Peyer's patch (tissue), 4 donors: ENCODE data around the gene MSI2. TPM values are rescaled to one million over a fixed set of nuclear protein-coding genes. Genes with fewer than 3 reads are reported as not detected.

ENCODE experiments used
- DNase-seq, 3 donors: peaks; one replicate each; pipeline ENCODE4 v3.0.0-alpha.2; 2017 to 2019
- H3K27ac ChIP-seq, 4 donors: fragments of 200-600 bp; sonication (generic); one replicate each; pipeline ENCODE4 v1.5.1; 2016 to 2019
- H3K27me3 ChIP-seq, 2 donors: fragments of 200-600 bp; sonication (generic); one replicate each; pipeline ENCODE4 v1.5.1; 2019
- H3K36me3 ChIP-seq, 3 donors: fragments of 200-600 bp; sonication (generic); one replicate each; pipeline ENCODE4 v1.5.1; 2016 to 2019
- H3K4me1 ChIP-seq, 4 donors: fragments of 200-600 bp; sonication (generic); one replicate each; pipeline ENCODE4 v1.5.1; 2016 to 2019
- H3K4me3 ChIP-seq, 4 donors: fragments of 200-600 bp; sonication (generic); 1 replicate in 3 of 4; 2 replicates in 1 of 4; pipeline ENCODE4 v1.5.1; 2016 to 2019; ENCODE audit warnings: mild to moderate bottlenecking in 1 of 4
- H3K9me3 ChIP-seq, 4 donors: fragments of 200-600 bp; sonication (generic); one replicate each; pipeline ENCODE4 v1.5.1; 2016 to 2019; ENCODE audit warnings: mild to moderate bottlenecking in 1 of 4
- CTCF ChIP-seq, 6 experiments: fragments of 450-650 bp in 4 of 6; fragments of 200-600 bp in 2 of 6; sonication (generic) in 1 of 6; IDR thresholded peaks; one replicate each; pipeline ENCODE4 v1.5.1; 2017 to 2019; ENCODE audit warnings: antibody characterized with exemption in 6 of 6, mild to moderate bottlenecking in 3 of 6, moderate library complexity in 1 of 6
- POLR2A ChIP-seq, 2 donors: fragments of 450-650 bp; IDR thresholded peaks; one replicate each; pipeline ENCODE4 v1.5.1; 2017; ENCODE audit warnings: antibody characterized with exemption in 2 of 2, mild to moderate bottlenecking in 2 of 2, moderate library complexity in 2 of 2
- total RNA-seq, 4 donors: library from RNA; depleted of rRNA; stranded (reverse); fragments of >200 nt; gene quantifications; one replicate each; pipeline ENCODE4 v1.1.0, GENCODE V29; 2016

The MSI2 gene
- total RNA-seq, 4 donors from 2014 or later, result 25.9 to 39.0 (median 29.2) TPM

GRCh38 chr17:57463103-57463885, 207.0 kb downstream of the MSI2 start:
- TF ChIP-seq CTCF (IDR thresholded peaks at IDR 0.05) (no peak), POLR2A (IDR thresholded peaks at IDR 0.05) (no peak)
- H3K4me3 ChIP-seq, result no peak overlapping the region
- H3K36me3 ChIP-seq, result no peaks in the 10 kb centered on the region
- no peaks in the 10 kb centered on the region for H3K27me3 ChIP-seq
- no peaks in the 10 kb centered on the region for H3K9me3 ChIP-seq
- H3K27ac ChIP-seq, result no peak overlapping the region
- DNase-seq, result no peak
- no peaks in the 10 kb centered on the region for H3K4me1 ChIP-seq

GRCh38 chr17:57464191-57464864, 208.0 kb downstream of the MSI2 start:
- Histone ChIP-seq H3K36me3 (no peaks in the 10 kb centered on the region), H3K4me3 (no peak overlapping the region), H3K9me3 (no peaks in the 10 kb centered on the region), H3K27me3 (no peaks in the 10 kb centered on the region), H3K27ac (no peak overlapping the region), H3K4me1 (no peaks in the 10 kb centered on the region)
- DNase-seq, result no peak
- TF ChIP-seq CTCF (IDR thresholded peaks at IDR 0.05) (no peak), POLR2A (IDR thresholded peaks at IDR 0.05) (no peak)

- Histone ChIP-seq H3K36me3 (no peaks in the 10 kb centered on the region), H3K9me3 (no peaks in the 10 kb centered on the region), H3K27ac (no peak overlapping the region), H3K4me3 (no peak overlapping the region), H3K27me3 (no peaks in the 10 kb centered on the region), H3K4me1 (no peaks in the 10 kb centered on the region)
- DNase-seq, result no peak
- TF ChIP-seq POLR2A (IDR thresholded peaks at IDR 0.05), result no peak
- no peak for TF ChIP-seq CTCF (IDR thresholded peaks at IDR 0.05)
These were observed 209.3 kb downstream of the MSI2 start for GRCh38 chr17:57465610-57466009.

GRCh38 chr17:57466017-57466471, 209.7 kb downstream of the MSI2 start:
- Histone ChIP-seq H3K27ac (no peak overlapping the region), H3K9me3 (no peaks in the 10 kb centered on the region), H3K4me3 (no peak overlapping the region), H3K27me3 (no peaks in the 10 kb centered on the region), H3K36me3 (no peaks in the 10 kb centered on the region), H3K4me1 (no peaks in the 10 kb centered on the region)
- no peak for DNase-seq
- TF ChIP-seq POLR2A (IDR thresholded peaks at IDR 0.05) (no peak), CTCF (IDR thresholded peaks at IDR 0.05) (no peak)

- Histone ChIP-seq H3K36me3 (no peaks in the 10 kb centered on the region), H3K4me1 (no peaks in the 10 kb centered on the region), H3K27ac (no peak overlapping the region), H3K27me3 (no peaks in the 10 kb centered on the region), H3K9me3 (no peaks in the 10 kb centered on the region), H3K4me3 (no peak overlapping the region)
- no peak for DNase-seq
- no peak for TF ChIP-seq POLR2A (IDR thresholded peaks at IDR 0.05)
- TF ChIP-seq CTCF (IDR thresholded peaks at IDR 0.05), result no peak
These were observed 210.2 kb downstream of the MSI2 start for GRCh38 chr17:57466521-57466920.
